Erythroblast (primary cell): ENCODE data around the gene NTF3.

Experiments
- GATA1 ChIP-seq: IDR thresholded peaks from 2 replicates; pipeline ENCODE4 v1.6.1; 2011; ENCODE audit warnings: low read depth, mild to moderate bottlenecking, control low read depth, low read length, moderate library complexity
- POLR2A ChIP-seq: IDR thresholded peaks from 2 replicates; pipeline ENCODE4 v1.6.1; 2011; ENCODE audit warnings: mild to moderate bottlenecking, low read length

- no peak for TF ChIP-seq POLR2A
- no peak for TF ChIP-seq GATA1
Measured at GRCh38 chr12:5391653-5392052, 40.3 kb upstream of the NTF3 start.
